Measurements from ENCODE around the gene DPP9. TPM values are rescaled to one million over a fixed set of nuclear protein-coding genes. Genes with fewer than 3 reads are reported as not detected.
"Not testable (repeated sequence)": the region's sequence is repeated elsewhere in the genome, so short reads cannot be mapped to it uniquely, and the experiment has no call there.

Gene DPP9
- total RNA-seq, 3 donors from 2014 or later: 67.8 to 89.3 (median 74.0) TPM

GRCh38 chr19:4687396-4687795 lies 36.2 kb downstream of the DPP9 start:
- Histone ChIP-seq H3K36me3 (ENCODE audit: low read depth) (peaks cover 14% of the 10 kb centered on the region), H3K4me3 (no peak overlapping the region), H3K4me1 (ENCODE audit: low read depth) (no peaks in the 10 kb centered on the region), H3K9me3 (no peaks in the 10 kb centered on the region)
- TF ChIP-seq CTCF (IDR thresholded peaks at IDR 0.05): no peak
- ATAC-seq (no peak), DNase-seq (no peak)
- intact Hi-C loops (cut with DNase I, micrococcal nuclease): no loop called here

- TF ChIP-seq CTCF (IDR thresholded peaks at IDR 0.05): no peak
- Histone ChIP-seq H3K4me3 (no peak overlapping the region), H3K9me3 (no peaks in the 10 kb centered on the region), H3K36me3 (ENCODE audit: low read depth) (peaks cover 14% of the 10 kb centered on the region), H3K4me1 (ENCODE audit: low read depth) (no peaks in the 10 kb centered on the region)
- intact Hi-C loops (cut with DNase I, micrococcal nuclease): no loop called here
- DNase-seq (no peak), ATAC-seq (no peak)
Observed at GRCh38 chr19:4686700-4687099, 36.9 kb downstream of the DPP9 start.

GRCh38 chr19:4684312-4685095 lies 39.1 kb downstream of the DPP9 start:
- Histone ChIP-seq H3K9me3 (no peaks in the 10 kb centered on the region), H3K4me1 (ENCODE audit: low read depth) (no peaks in the 10 kb centered on the region), H3K36me3 (ENCODE audit: low read depth) (peaks cover 8% of the 10 kb centered on the region), H3K4me3 (no peak overlapping the region)
- intact Hi-C loops (cut with DNase I, micrococcal nuclease): no loop called here
- no peak for ATAC-seq
- no peak for TF ChIP-seq CTCF (IDR thresholded peaks at IDR 0.05)
- DNase-seq: no peak

GRCh38 chr19:4682417-4683200 lies 41.0 kb downstream of the DPP9 start:
- Histone ChIP-seq H3K9me3 (no peaks in the 10 kb centered on the region), H3K36me3 (ENCODE audit: low read depth) (peaks cover 7% of the 10 kb centered on the region), H3K4me1 (ENCODE audit: low read depth) (no peaks in the 10 kb centered on the region), H3K4me3 (no peak overlapping the region)
- ATAC-seq (no peak), DNase-seq (no peak)
- TF ChIP-seq CTCF (IDR thresholded peaks at IDR 0.05): no peak
- intact Hi-C loops (cut with DNase I, micrococcal nuclease): no loop called here

- H3K9me3 ChIP-seq; intact Hi-C loops (cut with DNase I, micrococcal nuclease); H3K4me1 ChIP-seq (ENCODE audit: low read depth); H3K36me3 ChIP-seq (ENCODE audit: low read depth); DNase-seq; ATAC-seq; H3K4me3 ChIP-seq: not testable (repeated sequence)
Observed at GRCh38 chr19:4680021-4680420, 43.6 kb downstream of the DPP9 start.
